Osteocyte (in vitro differentiated cells): ENCODE data around the gene SPINDOC. TPM values are rescaled to one million over a fixed set of nuclear protein-coding genes. Genes with fewer than 3 reads are reported as not detected.
A peak's percentile ranks its signal among the peaks of the same experiment; 100 is the strongest.

ENCODE experiments used
- DNase-seq: peaks from one replicate; pipeline ENCODE4 v3.0.0; 2021; ENCODE audit warnings: mixed read lengths; ENCODE audit not compliant: unreplicated experiment; ENCODE audit errors: extremely low spot score
- H3K27ac Mint-ChIP-seq: one replicate; pipeline ENCODE4 v1.8.0; 2021; ENCODE audit warnings: mild to moderate bottlenecking, mixed read lengths; ENCODE audit not compliant: unreplicated experiment
- H3K27me3 Mint-ChIP-seq: one replicate; pipeline ENCODE4 v1.8.0; 2021; ENCODE audit warnings: mixed read lengths; ENCODE audit not compliant: unreplicated experiment
- H3K36me3 Mint-ChIP-seq: one replicate; pipeline ENCODE4 v1.8.0; 2021; ENCODE audit warnings: mixed read lengths; ENCODE audit not compliant: unreplicated experiment
- H3K4me1 Mint-ChIP-seq: one replicate; pipeline ENCODE4 v1.8.0; 2021; ENCODE audit warnings: mixed read lengths; ENCODE audit not compliant: unreplicated experiment
- H3K4me3 Mint-ChIP-seq: one replicate; pipeline ENCODE4 v1.8.0; 2021; ENCODE audit warnings: mild to moderate bottlenecking, moderate library complexity, mixed read lengths; ENCODE audit not compliant: unreplicated experiment
- H3K9me3 Mint-ChIP-seq: one replicate; pipeline ENCODE4 v1.8.0; 2021; ENCODE audit warnings: mixed read lengths; ENCODE audit not compliant: unreplicated experiment
- total RNA-seq: library from RNA; stranded (reverse); gene quantifications from 2 replicates; pipeline ENCODE4 v1.2.1, GENCODE V29; 2021
- TF ChIP-seq, protein P1 (sequence below): fragments of 200-600 bp; sonication (generic); IDR thresholded peaks from 2 replicates; pipeline ENCODE4 v1.5.0; 2021; ENCODE audit warnings: antibody characterized with exemption, mild to moderate bottlenecking, moderate library complexity

The SPINDOC gene
- total RNA-seq, 1 donor from 2014 or later, result 33.5 TPM

DNA sequence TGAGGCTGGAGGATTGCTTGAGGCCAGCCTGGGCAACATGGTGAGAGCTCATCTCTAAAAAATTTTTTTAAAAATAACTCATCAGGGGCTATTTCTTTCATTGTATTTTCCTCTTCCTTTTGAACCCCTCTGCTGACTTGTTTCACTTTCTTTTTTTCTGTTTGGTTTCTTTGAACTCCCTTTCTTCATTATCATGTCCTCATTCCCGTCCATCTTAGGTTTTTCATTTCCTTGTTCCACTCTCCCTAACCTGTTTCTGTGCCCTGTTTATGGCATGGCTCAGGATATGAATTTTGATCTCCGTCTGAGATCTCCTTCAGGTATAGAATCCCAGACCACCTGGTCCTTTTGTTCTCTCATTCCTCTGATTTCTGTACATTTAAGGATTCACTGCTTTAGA is 38.1 kb downstream of the SPINDOC start:
- H3K27me3 Mint-ChIP-seq, result no peaks in the 10 kb centered on the region
- no peak overlapping the region for H3K4me3 Mint-ChIP-seq
- peaks cover 11% of the 10 kb centered on the region for H3K4me1 Mint-ChIP-seq
- peaks cover 12% of the 10 kb centered on the region for H3K36me3 Mint-ChIP-seq
- no peak for DNase-seq
- TF ChIP-seq, protein P1, sequence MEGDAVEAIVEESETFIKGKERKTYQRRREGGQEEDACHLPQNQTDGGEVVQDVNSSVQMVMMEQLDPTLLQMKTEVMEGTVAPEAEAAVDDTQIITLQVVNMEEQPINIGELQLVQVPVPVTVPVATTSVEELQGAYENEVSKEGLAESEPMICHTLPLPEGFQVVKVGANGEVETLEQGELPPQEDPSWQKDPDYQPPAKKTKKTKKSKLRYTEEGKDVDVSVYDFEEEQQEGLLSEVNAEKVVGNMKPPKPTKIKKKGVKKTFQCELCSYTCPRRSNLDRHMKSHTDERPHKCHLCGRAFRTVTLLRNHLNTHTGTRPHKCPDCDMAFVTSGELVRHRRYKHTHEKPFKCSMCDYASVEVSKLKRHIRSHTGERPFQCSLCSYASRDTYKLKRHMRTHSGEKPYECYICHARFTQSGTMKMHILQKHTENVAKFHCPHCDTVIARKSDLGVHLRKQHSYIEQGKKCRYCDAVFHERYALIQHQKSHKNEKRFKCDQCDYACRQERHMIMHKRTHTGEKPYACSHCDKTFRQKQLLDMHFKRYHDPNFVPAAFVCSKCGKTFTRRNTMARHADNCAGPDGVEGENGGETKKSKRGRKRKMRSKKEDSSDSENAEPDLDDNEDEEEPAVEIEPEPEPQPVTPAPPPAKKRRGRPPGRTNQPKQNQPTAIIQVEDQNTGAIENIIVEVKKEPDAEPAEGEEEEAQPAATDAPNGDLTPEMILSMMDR, result no peak
- H3K9me3 Mint-ChIP-seq, result no peaks in the 10 kb centered on the region
- peak overlapping the region; percentile 5 for H3K27ac Mint-ChIP-seq

DNA sequence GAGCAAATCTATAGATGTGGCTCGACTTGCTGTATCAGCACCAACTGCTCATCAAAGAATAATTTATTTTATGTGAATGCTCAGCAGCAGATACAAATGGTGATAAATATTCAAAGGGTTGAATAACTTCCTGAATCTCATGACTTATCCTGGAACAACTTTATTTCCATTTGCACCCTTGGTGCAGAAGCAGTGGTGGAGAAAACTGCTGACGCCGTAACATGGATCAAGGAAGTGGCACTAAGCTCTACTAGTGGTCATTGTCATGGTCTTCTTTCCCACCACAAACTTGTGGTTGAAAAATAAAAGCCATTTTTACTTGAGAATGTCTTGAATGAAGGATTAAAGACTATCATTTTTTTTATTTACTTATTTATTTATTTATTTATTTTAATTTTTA is 40.2 kb downstream of the SPINDOC start:
- no peak overlapping the region for H3K4me3 Mint-ChIP-seq

DNA sequence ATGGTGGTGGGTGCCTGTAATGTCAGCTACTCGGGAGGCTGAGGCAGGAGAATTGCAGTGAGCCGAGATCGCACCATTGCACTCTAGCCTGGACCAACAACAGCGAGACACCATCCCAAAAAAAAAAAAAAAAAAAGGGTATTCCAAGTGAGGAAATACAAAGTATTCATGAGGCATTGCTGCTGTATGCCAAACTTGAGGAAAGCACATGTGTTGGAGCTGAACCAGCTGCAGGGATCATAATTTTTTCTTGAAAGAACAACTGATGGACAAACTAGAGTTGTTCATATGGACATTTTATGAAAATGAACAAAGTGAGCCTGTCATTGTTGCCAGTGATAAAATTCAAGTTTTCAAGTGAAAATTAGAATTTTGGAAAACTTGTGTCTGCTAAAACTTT is 41.4 kb downstream of the SPINDOC start:
- peaks cover 8% of the 10 kb centered on the region for H3K36me3 Mint-ChIP-seq
- no peaks in the 10 kb centered on the region for H3K9me3 Mint-ChIP-seq
- no peak overlapping the region for H3K4me3 Mint-ChIP-seq
- no peak for DNase-seq
- H3K27me3 Mint-ChIP-seq, result no peaks in the 10 kb centered on the region
- H3K27ac Mint-ChIP-seq, result no peak overlapping the region
- peaks cover 20% of the 10 kb centered on the region for H3K4me1 Mint-ChIP-seq
- TF ChIP-seq, protein P1, result no peak

More for the DNA sequence above, 40.2 kb downstream of the SPINDOC start:
- peaks cover 15% of the 10 kb centered on the region for H3K4me1 Mint-ChIP-seq
- DNase-seq, result no peak
- H3K9me3 Mint-ChIP-seq, result no peaks in the 10 kb centered on the region
- no peak overlapping the region for H3K27ac Mint-ChIP-seq
- peaks cover 8% of the 10 kb centered on the region for H3K36me3 Mint-ChIP-seq
- H3K27me3 Mint-ChIP-seq, result no peaks in the 10 kb centered on the region
- TF ChIP-seq, protein P1, result no peak

DNA sequence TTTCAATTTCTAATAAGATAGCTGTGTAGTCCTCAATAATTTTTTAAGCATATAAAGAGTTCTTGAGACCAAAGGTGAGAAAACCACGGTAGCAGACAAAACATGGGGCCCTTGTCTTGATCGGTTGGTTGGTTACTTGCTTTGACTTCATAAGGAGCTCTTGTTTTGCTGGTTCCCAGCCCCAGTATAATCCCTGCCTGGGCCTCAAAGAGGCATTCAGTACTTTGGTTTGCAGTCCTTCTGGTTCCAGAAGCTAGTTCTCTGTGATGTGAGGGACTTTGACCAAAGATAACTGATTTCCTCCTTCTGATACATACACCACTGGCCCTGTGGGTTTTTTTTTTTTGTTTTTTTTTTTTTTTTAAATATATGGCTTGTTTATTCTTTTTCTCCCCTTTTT is 42.7 kb downstream of the SPINDOC start:
- peaks cover 9% of the 10 kb centered on the region for H3K36me3 Mint-ChIP-seq
- no peak overlapping the region for H3K27ac Mint-ChIP-seq
- H3K4me3 Mint-ChIP-seq, result no peak overlapping the region
- H3K27me3 Mint-ChIP-seq, result no peaks in the 10 kb centered on the region
- H3K9me3 Mint-ChIP-seq, result no peaks in the 10 kb centered on the region
- DNase-seq, result no peak
- peaks cover 18% of the 10 kb centered on the region for H3K4me1 Mint-ChIP-seq
- TF ChIP-seq, protein P1, result no peak

DNA sequence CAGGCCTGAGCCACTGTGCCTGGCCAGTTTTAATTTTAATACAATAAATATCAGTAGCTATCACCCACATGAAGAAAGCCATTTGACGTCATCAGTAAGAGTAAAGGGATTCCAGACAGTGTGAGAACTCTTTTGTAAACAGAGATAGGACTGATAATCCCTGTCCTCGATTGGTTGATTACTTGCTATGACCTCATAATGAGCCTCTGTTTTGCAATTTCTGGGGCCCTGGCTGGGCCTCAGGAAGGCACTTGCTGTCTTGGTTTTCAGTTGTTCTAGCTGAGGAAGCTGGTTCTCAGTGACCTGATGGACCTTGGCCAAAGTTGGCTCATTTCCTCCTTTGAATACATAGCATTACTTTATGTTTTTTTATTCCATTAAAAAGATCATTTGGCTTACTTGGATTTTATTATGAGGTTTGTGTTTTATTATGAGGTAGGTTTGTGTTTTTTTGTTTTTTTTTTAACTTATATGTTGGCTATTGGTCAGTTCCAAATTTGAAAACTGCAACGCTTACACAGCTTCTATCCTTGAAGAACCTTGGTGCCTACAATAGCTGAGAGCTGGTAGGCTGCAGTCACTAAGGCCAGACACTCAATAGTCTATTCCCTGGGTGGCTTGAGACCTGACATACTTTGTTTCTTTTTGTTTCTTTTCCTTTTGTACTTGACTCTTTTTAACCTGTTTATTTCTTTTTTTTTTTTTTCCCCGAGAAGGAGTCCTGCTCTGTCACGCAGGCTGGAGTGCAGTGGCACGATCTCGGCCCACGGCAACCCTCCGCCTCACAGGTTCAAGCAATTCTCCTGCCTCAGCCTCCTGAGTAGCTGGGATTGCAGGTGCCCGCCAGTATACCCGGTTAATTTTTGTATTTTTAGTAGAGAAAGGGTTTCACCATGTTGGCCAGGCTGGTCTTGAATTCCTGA is 45.6 kb downstream of the SPINDOC start:
- H3K9me3 Mint-ChIP-seq, result no peaks in the 10 kb centered on the region
- H3K27me3 Mint-ChIP-seq, result no peaks in the 10 kb centered on the region
- peaks cover 19% of the 10 kb centered on the region for H3K4me1 Mint-ChIP-seq
- peaks cover 10% of the 10 kb centered on the region for H3K36me3 Mint-ChIP-seq
- H3K27ac Mint-ChIP-seq, result peak overlapping the region; percentile 31
- no peak for DNase-seq
- no peak overlapping the region for H3K4me3 Mint-ChIP-seq
- TF ChIP-seq, protein P1, result no peak
